Activated CD4-positive, CD25-positive, alpha-beta regulatory T cell treated with anti-CD3 and anti-CD28 coated beads, Interleukin-2, amount 50 U/mL, for 72 hours (primary cell): Measurements from ENCODE around the gene TLE3.

Source experiments
- DNase-seq: peaks from one replicate; pipeline ENCODE4 v3.0.0; 2021

The TLE3 gene

GRCh38 chr15:70082281-70082900, 15.3 kb downstream of the TLE3 start:
- no peak for DNase-seq

GRCh38 chr15:70081612-70082011, 16.1 kb downstream of the TLE3 start:
- DNase-seq, result no peak

GRCh38 chr15:70080347-70080746, 17.4 kb downstream of the TLE3 start:
- DNase-seq, result no peak

DNA sequence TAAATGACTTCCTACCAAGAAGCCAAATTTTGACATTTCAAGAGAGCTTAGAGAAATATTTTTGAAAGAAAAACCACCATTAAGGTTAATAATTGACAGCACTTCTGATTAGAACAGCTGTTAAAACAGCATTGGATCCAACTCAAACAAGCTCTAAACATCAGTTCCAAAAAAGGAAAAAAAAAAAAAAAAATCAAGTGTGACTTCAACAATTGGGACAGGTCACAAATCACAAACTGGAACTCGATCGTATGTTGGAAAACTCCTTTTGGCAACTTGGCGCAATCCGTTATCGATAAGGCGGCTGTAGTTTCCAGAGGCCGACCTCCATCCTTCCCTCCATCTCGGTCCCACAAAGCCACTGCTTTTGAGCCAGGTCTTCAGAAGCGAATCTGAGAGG, 17.8 kb downstream of the TLE3 start:
- DNase-seq, result no peak

DNA sequence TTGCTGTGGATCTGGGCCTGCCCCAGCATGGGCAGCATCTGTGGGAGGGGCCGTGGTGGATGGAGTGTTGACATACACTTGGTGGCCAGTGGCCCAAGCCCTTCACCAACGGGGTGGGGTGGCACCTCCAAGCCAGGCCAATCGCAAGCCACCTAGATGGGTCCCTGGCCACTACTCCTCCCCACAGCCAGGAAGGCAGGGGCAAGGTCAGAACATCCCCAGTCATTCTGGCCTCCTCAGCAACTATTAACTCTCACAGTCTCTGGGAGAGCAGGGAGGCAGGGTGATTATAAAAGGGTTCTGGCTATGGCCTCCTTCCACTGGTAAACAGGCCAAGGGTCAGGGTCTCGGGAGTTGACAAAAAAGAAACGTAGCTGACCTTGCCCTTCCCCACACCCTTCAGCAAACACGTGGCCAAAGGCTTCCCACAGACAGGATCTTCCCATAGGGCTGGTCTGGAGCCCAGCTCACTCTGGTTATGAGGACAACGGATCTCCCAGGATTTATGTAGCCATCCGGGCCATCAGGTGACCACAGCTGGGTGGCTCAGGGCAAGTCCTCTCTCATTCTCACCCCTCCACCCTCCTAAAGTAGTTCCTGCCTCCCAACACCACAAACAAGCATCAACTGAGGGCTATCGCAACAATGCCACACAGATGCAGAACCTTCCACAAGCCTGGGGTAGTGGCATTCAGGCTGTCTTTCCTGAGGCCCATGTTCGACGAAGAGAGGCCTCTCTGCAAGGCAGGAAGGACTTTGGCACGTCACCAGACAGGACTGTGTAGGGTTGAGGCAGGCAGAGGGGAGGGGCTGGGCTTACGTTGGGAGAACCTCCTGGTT, 18.9 kb downstream of the TLE3 start:
- no peak for DNase-seq

GRCh38 chr15:70077188-70078147, 20.2 kb downstream of the TLE3 start:
- DNase-seq, result no peak

DNA sequence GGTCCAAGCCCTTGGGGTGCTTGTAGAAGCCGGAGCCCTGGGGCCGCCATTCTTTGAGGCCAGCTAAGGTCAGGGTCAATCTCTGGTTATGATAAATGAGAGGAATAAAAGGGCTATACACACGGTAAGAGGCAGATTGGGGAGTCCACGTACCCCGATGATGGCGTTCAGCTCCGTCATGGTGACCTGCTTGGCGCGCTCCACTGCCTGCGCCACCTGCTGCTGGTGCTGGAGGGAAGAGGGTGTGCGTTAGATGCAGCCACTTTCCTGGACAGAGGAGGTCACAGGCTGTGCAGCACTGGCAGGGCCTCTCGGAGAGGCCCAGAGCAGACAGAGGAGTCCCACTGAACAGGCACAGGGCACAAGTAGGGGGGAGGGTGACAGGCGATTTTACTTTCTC, 23.3 kb downstream of the TLE3 start:
- DNase-seq, result no peak

- no peak for DNase-seq
These were observed 25.2 kb downstream of the TLE3 start for GRCh38 chr15:70072479-70072878.

GRCh38 chr15:70071799-70072198, 25.9 kb downstream of the TLE3 start:
- no peak for DNase-seq

DNA sequence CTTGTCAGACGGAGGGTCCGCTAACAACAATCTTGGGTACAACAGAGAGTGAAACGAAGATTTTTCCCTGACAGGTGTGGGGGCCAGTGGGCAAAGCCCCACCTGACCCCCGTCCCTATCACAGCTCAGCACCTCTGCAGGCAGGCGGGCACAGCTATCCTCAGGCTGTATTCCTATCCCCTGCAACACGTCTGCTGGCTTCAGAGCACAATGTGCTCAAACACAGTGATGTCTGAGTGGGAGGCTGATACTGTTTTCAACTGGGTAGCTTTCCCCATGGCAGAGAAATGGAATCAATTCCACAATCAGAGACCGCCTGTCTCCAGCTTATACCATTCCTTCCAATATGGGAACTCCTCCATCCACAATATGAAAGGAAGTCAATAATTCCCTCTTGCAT, 28.0 kb downstream of the TLE3 start:
- DNase-seq, result no peak

- DNase-seq, result no peak
These were observed 28.7 kb downstream of the TLE3 start for GRCh38 chr15:70068783-70069565.

- DNase-seq, result no peak
These were observed 30.0 kb downstream of the TLE3 start for GRCh38 chr15:70067681-70068080.

DNA sequence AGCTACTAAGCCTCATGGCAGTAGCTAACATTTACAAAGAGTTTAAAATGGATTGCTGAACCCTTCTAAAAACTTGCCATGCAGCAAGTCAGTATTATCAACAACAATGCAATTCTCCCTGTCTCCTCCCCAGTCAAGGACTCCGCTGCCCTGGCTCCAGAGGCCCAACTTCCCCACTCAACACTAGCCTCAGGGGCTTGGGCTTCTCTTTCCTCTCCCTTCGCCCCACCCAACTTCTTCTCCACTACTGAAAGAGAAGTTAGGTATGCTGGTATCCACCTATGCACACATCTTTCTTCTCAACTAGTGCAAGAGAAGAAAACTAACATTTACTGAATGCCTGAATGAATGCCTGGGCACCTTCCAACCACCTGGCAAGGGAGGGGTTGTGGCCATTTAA, 30.7 kb downstream of the TLE3 start:
- DNase-seq, result no peak

DNA sequence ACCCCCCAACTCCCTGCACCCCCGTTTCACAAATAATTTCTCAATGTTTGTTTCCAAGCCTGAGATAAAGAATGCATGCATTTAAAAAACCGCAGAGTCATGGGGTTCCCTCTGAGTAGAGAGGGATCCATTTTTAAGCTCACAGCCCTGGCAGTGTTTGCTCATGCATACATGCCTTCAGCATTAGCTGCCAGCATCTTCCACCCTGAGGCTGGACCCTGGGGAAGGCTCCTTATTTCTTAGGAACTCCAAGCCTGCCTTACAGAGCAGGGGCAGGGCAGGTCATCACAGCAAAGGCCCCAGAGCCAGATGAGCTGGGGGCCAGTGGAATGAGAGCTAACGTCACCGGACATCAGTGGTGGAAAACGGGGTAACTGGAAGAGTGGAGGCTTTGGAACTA, 31.3 kb downstream of the TLE3 start:
- DNase-seq, result no peak

- DNase-seq, result no peak
These were observed 31.7 kb downstream of the TLE3 start for GRCh38 chr15:70066004-70066403.

GRCh38 chr15:70065006-70065722, 32.6 kb downstream of the TLE3 start:
- DNase-seq, result no peak

- DNase-seq, result no peak
These were observed 33.3 kb downstream of the TLE3 start for GRCh38 chr15:70064441-70064840.

DNA sequence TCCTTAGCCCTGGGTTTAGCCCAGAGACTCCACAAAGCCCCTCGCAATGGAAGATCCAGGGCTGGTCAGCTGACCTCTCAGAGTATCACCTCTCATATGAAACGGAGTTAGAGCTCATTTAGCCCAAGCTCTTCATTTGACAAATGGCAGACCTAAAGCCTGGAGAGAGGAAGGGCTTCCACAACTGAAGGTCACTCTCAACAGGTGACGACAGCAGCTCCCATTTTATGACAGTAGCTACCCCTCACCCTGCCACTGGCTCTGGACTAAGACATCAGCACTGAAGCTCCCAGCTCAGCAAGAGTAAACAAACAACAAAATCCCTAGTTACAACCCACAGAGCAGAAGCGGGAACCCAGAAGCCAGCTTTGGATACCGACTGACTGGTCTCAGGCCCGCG, 33.7 kb downstream of the TLE3 start:
- DNase-seq, result no peak

DNA sequence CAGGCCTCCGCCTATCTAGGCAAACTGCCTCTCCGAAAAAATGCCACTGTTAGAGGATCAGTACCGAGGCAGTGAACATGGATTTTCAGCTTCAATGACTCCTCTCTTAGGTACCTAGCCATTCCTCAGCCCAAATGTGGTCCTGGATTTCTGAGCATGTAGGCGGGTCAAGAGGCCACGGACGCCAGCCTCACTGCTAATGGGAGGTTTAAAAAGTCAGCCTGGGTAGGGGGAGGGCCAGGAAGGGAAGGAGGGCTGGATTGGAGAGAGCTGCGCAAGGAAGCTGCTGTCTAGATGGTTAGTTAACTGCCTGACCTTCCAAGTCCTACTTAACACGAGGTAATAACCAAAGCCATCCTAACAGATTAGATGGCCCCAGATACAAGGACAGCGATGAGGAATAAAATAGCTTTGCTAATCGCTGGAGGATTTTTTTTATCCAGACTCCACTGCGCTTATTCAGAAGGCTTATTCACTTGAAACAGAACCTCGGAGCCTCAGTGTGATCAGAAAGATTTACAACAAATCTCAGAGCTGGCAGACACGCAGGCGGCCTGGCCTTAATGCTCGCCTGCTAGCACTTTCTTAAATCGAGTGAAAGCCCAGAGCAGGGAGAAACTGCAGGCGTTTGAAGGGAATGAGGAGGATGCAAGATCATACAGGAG, 34.3 kb downstream of the TLE3 start:
- no peak for DNase-seq

DNA sequence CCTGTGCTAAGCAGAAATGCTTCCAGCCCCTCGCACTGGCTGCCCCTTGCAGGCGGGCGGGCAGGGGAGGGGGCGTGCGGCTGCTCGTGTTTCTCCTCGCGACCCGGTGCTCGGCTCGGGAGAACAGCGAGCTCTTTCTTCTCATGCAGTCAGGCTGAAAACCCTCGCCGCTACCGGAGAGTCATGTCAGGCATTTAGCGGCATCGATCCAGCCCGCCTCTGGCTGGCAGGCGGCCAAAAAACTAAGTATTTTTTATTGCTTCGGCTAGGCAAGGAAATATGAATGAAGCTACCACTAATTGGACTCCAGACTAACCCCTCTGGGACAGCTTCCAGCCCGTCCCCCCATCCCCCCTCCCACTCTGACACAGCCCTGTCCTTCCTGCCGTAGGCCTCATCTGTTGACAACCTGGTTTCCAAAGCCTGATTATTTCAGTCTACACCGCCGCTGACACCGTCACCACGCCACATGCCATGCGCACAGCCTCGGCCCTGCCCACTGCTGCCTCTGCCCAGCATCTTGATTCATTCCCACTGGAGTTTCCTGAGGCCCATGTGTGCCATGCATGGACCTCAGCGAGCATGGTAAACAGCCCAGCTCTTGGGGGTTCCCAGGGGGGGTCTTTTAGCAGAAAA, 35.3 kb downstream of the TLE3 start:
- no peak for DNase-seq

GRCh38 chr15:70061696-70062270, 35.9 kb downstream of the TLE3 start:
- no peak for DNase-seq
